ENCODE results near the gene CASP6.

DNA sequence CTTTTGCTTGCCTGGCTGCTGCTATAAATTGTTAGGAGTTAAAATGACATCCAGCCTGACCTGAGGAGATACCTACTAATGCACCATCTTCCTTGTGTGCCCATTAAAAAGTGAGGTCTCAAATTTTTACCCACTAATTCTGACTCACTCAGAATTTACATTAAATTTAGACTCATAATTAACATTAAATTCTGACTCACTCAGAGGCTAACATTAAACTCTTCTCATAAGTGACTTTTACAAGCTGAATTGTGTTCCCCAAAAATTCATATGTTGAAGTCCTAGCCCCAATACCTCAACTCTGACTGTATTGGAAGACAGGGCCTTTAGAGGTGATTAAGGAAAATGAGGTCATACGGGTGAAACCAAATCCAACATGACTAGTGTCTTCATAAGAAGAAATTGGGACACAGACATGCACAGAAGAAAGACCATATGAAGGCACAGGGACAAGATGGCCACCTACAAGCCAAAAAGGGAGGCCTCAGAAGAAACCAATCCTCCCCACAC, 11.8 kb downstream of the CASP6 start:
- TF ChIP-seq, protein P1, sequence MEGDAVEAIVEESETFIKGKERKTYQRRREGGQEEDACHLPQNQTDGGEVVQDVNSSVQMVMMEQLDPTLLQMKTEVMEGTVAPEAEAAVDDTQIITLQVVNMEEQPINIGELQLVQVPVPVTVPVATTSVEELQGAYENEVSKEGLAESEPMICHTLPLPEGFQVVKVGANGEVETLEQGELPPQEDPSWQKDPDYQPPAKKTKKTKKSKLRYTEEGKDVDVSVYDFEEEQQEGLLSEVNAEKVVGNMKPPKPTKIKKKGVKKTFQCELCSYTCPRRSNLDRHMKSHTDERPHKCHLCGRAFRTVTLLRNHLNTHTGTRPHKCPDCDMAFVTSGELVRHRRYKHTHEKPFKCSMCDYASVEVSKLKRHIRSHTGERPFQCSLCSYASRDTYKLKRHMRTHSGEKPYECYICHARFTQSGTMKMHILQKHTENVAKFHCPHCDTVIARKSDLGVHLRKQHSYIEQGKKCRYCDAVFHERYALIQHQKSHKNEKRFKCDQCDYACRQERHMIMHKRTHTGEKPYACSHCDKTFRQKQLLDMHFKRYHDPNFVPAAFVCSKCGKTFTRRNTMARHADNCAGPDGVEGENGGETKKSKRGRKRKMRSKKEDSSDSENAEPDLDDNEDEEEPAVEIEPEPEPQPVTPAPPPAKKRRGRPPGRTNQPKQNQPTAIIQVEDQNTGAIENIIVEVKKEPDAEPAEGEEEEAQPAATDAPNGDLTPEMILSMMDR (IDR thresholded peaks at IDR 0.05): no peak
- TF ChIP-seq POLR2A (IDR thresholded peaks at IDR 0.05) (no peak), POLR2AphosphoS5 (IDR thresholded peaks at IDR 0.05) (no peak)

Measured in transverse colon (tissue), 4 donors.